Kasumi-1 (cell line): ENCODE data around the gene ATM.
"Not testable (repeated sequence)": the region's sequence is repeated elsewhere in the genome, so short reads cannot be mapped to it uniquely, and the experiment has no call there.

Source experiments
- DNase-seq, 2 experiments: peaks; one replicate each; lab custom pipeline; 2025; lab: John Stamatoyannopoulos, UW

The ATM gene

GRCh38 chr11:108369064-108369463 is 146.2 kb downstream of the ATM start:
- no peak for DNase-seq

DNA sequence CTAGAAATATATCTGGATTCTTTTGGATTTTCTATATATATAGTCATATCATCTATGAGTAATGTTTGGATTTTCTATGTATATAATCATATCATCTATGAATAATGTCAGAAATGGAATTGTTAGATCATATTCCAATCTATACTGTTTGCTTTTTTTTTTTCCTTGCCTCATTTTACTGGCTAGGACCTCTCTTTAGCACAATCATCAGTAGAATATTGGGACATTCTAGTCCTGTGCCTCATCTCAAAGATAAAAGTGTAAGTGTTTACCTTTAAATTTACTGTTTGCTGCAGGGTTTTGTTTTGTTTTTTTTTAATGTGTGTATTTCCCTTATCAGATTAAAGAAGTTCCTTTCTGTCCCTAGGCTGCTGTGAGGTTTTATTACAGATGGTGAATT is 147.4 kb downstream of the ATM start:
- DNase-seq = no peak

DNA sequence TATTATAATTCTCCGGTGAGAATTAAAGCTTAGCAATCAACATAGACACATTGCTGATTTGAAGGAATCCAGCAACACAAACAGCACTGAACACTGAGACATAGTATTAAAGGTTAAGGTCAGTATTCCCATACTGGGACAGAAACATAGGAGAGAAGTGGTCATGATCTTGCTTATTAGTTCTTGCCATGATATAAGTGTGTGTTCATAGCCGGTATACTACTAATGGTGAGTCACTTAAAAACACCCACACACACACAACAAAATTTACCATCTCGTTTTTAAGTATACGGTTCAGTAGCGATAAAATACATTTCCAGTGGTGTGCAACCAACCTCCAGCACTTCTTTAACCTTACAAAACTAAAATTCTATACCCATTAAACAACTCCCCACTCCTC is 148.1 kb downstream of the ATM start:
- no peak for DNase-seq

DNA sequence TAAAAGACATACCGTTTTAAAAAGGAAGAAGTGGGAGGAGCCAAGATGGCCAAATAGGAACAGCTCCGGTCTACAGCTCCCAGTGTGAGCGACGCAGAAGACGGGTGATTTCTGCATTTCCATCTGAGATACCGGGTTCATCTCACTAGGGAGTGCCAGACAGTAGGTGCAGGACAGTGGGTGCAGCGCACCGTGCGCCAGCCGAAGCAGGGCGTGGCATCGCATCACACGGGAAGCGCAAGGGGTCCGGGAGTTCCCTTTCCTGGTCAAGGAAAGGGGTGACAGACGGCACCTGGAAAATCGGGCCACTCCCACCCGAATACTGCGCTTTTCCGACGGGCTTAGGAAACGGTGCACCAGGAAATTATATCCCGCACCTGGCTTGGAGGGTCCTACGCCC is 150.6 kb downstream of the ATM start:
- DNase-seq = not testable (repeated sequence)

GRCh38 chr11:108388576-108388975 is 165.7 kb downstream of the ATM start:
- no peak for DNase-seq

DNA sequence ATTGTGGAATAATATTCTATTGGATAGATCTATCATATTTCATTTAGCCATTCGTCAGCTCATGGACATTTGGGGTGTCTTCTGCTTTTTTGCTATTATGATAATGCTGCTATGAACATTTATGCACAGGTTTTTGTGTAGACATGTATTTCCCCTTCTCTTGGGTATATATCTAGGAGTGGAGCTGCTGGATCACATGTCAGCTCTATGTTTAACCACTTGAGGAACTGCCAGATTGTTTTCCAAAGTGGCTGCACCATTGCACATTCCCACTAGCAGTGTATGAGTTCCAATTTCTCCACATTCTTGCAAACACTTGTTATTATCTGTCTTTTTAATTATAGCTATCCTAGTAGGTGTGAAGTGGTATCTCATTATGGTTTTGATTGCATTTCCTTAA is 169.5 kb downstream of the ATM start:
- DNase-seq = no peak

GRCh38 chr11:108393046-108393445 is 170.2 kb downstream of the ATM start:
- DNase-seq = no peak

GRCh38 chr11:108394744-108395284 is 171.9 kb downstream of the ATM start:
- DNase-seq = no peak

DNA sequence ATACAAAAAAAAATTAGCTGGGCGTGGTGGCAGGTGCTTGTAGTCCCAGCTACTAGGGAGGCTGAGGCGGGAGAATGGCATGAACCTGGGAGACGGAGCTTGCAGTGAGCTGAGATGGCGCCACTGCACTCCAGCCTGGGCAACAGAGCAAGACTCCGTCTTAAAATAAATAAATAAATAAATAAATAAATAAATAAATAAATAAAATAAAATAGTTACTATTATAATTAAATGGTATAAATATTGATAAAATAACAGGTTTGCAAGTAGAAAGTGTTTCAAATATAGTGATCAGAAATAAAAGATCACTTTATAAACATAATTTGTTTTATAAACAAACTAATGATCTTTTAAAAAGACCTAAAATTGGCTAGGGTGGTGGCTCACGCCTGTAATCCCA is 173.8 kb downstream of the ATM start:
- DNase-seq = not testable (repeated sequence)

DNA sequence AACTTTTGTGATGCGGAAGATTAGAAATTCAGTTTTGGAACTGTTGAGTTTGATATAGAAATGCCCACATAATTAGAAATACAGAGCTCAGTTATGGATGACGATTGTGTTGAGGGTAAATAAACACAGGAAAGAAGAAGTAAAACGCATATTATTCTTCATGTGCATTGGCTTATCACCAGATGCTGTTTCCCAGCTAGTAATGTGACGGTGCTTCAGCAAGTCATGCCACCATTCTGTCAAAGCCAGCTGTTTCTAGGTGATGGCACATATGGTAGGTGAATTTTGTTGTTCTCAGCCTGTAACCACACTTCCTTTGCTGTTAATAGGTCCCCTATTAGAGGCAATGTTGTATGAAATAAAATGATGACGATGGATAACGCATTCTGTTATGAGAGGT is 175.6 kb downstream of the ATM start:
- DNase-seq = no peak

DNA sequence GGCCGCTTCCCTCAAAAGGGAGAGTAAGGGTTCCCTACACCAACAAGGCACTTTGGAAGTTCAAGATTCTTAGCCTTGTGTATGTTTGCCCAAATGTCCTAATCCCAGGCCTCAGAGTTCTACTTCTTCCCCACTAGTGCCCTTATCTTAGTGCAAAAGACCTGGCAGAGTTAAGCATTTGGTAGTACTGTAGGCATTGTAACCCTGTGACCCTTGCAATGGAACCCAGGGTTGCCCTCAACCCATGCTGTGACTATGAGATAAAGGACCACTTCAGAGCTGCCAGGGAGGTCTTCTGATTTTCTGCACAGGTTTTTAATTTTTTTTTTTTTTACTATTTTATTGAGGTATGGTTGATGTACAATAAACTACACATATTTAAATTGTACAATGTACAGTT is 179.4 kb downstream of the ATM start:
- DNase-seq = no peak

DNA sequence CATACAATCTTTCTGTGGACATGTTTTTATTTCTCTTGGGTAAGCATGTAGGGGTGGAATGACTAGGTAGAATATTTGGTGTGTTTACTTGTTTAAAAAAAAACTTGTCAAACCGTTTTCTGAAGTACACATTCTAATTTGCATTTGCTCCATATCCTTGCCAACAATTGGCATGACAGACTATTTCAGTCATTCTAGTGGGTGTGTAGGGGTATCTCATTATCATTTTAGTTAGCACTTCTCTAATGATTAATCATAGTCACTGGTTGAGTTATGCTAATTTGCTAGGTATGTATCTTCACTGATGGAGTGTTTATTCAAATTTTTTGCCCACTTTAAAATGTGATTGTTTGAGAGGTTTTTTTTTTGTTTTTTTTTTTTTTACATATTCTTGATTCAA is 180.2 kb downstream of the ATM start:
- DNase-seq = no peak

DNA sequence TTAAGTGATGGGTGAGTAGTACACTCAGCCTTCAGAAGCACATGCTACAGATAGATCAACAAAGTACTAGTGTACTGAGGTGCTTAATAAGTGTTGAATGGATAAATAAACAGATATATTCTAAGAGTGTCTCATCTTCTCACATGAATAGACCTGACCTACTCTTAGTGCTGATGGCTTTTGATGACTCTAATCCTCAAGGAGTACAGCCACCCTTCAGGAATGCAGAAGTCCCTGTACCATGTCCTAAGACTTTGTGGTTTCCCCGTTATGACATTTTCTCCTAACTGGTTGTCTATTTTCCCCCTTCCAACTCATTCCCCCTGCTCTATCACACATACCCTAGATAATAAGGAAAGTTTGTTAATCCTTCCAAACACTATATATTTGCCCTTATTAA is 182.8 kb downstream of the ATM start:
- no peak for DNase-seq

- no peak for DNase-seq
Observed at GRCh38 chr11:108414958-108415357, 192.1 kb downstream of the ATM start.

- DNase-seq = not testable (repeated sequence)
Observed at GRCh38 chr11:108417551-108417950, 194.7 kb downstream of the ATM start.
